GM13976 (cell line): ENCODE results near the gene PLIN5.
A peak's percentile ranks its signal among the peaks of the same experiment; 100 is the strongest.
"Not testable (repeated sequence)": the region's sequence is repeated elsewhere in the genome, so short reads cannot be mapped to it uniquely, and the experiment has no call there.

Source experiments
- DNase-seq: peaks from one replicate; pipeline ENCODE4 v3.0.0; 2012; ENCODE audit warnings: low spot score
- CTCF ChIP-seq: IDR thresholded peaks from 2 replicates; pipeline ENCODE4 v1.5.1; 2012; ENCODE audit warnings: borderline replicate concordance, mild to moderate bottlenecking; ENCODE audit not compliant: insufficient read depth; ENCODE audit errors: extremely low read depth, missing control alignments, control extremely low read depth
- in situ Hi-C: fragments of 300-500 bp; cut with MboI; formaldehyde crosslinking; loops from one replicate; pipeline ENCODE4 v1.12.0; 2022; ENCODE audit warnings: low sequenced_read_pairs, mixed read lengths, inconsistent platforms; ENCODE audit not compliant: unreplicated experiment

The PLIN5 gene

GRCh38 chr19:4542896-4543841 lies 8.1 kb upstream of the PLIN5 start:
- TF ChIP-seq CTCF, result no peak
- in situ Hi-C loops, result no loop called here
- no peak for DNase-seq

- not testable (repeated sequence) for DNase-seq
Measured at GRCh38 chr19:4541806-4542145, 6.8 kb upstream of the PLIN5 start.

GRCh38 chr19:4541114-4541805 lies 6.2 kb upstream of the PLIN5 start:
- in situ Hi-C loops, result no loop called here
- DNase-seq, result no peak
- TF ChIP-seq CTCF, result no peak

More at GRCh38 chr19:4541806-4542145, 6.8 kb upstream of the PLIN5 start:
- in situ Hi-C loops, result not testable (repeated sequence)

- DNase-seq, result peak; percentile 77
- no peak for TF ChIP-seq CTCF
- in situ Hi-C loops, result no loop called here
Measured at GRCh38 chr19:4539693-4540581, 4.9 kb upstream of the PLIN5 start, which contains the start of gene LRG1. TSS of gene LRG1 (minus strand) at chr19:4540036. CDS start at chr19:4540013, 23 bp downstream.

- no peak for TF ChIP-seq CTCF
- DNase-seq, result no peak
- in situ Hi-C loops, result no loop called here
Measured at GRCh38 chr19:4539169-4539692, 4.2 kb upstream of the PLIN5 start.

- in situ Hi-C loops, result no loop called here
- no peak for DNase-seq
Measured at GRCh38 chr19:4538601-4538954, 3.6 kb upstream of the PLIN5 start.

More at GRCh38 chr19:4538601-4538954, 3.6 kb upstream of the PLIN5 start:
- no peak for TF ChIP-seq CTCF
